CD14-positive monocyte (primary cell): ENCODE data around the gene COL2A1. TPM values are rescaled to one million over a fixed set of nuclear protein-coding genes. Genes with fewer than 3 reads are reported as not detected.

ENCODE experiments used
- DNase-seq, 3 donors: peaks; one replicate each; pipeline ENCODE4 v3.0.0-alpha.2; 2011 to 2022
- H2AFZ ChIP-seq: 2 replicates; pipeline ENCODE4 v1.6.0; 2012; ENCODE audit warnings: mild to moderate bottlenecking, low read depth, low read length, inconsistent platforms; ENCODE audit not compliant: insufficient read depth, poor library complexity, severe bottlenecking
- H3K27ac ChIP-seq, 2 donors: 1 replicate in 1 of 2; 2 replicates in 1 of 2; pipeline ENCODE4 v1.5.1; 2012 to 2013; ENCODE audit warnings: low read length in 2 of 2, control low read depth in 1 of 2, inconsistent platforms in 1 of 2, low read depth in 1 of 2, mild to moderate bottlenecking in 1 of 2
- H3K27me3 ChIP-seq, 2 donors: one replicate each; pipeline versions ENCODE4 v1.6.0 to v1.6.1; 2011 to 2013; ENCODE audit warnings: low read length in 2 of 2; ENCODE audit not compliant: control insufficient read depth in 2 of 2, insufficient read depth in 2 of 2
- H3K36me3 ChIP-seq, 2 donors: replicated peaks in 1 of 2; 1 replicate in 1 of 2; 2 replicates in 1 of 2; pipeline versions ENCODE4 v1.5.1 to v1.6.1; 2012 to 2013; ENCODE audit warnings: low read length in 2 of 2, control low read depth in 1 of 2, inconsistent platforms in 1 of 2, mild to moderate bottlenecking in 1 of 2; ENCODE audit not compliant: insufficient read depth in 2 of 2, control insufficient read depth in 1 of 2
- H3K4me1 ChIP-seq, 2 donors: 1 replicate in 1 of 2; 2 replicates in 1 of 2; pipeline versions ENCODE4 v1.5.1 to v1.6.1; 2012 to 2013; ENCODE audit warnings: low read length in 2 of 2, control low read depth in 1 of 2, inconsistent platforms in 1 of 2, mild to moderate bottlenecking in 1 of 2, moderate library complexity in 1 of 2; ENCODE audit not compliant: insufficient read depth in 2 of 2, control insufficient read depth in 1 of 2
- H3K4me2 ChIP-seq: replicated peaks from 2 replicates; pipeline ENCODE3; 2012; ENCODE audit warnings: low read length, moderate library complexity, mild to moderate bottlenecking; ENCODE audit not compliant: poor library complexity, severe bottlenecking; ENCODE audit errors: extremely low read depth
- H3K4me3 ChIP-seq, 3 experiments: fragments of 200-600 bp in 1 of 3; sonication (generic) in 1 of 3; replicated peaks in 1 of 3; 1 replicate in 2 of 3; 2 replicates in 1 of 3; pipeline ENCODE4 v1.5.1; 2011 to 2013; ENCODE audit warnings: low read length in 3 of 3, mild to moderate bottlenecking in 3 of 3, control low read depth in 2 of 3, low read depth in 2 of 3, inconsistent platforms in 1 of 3, moderate library complexity in 1 of 3
- H3K79me2 ChIP-seq: 2 replicates; pipeline ENCODE4 v1.6.0; 2012; ENCODE audit warnings: mild to moderate bottlenecking, control low read depth, inconsistent platforms, low read length, moderate library complexity; ENCODE audit not compliant: insufficient read depth
- H3K9ac ChIP-seq: 2 replicates; pipeline ENCODE4 v1.6.0; 2017; ENCODE audit warnings: low read length, mild to moderate bottlenecking; ENCODE audit not compliant: insufficient read depth, poor library complexity, severe bottlenecking
- H3K9me3 ChIP-seq, 2 donors: replicated peaks in 1 of 2; 1 replicate in 1 of 2; 2 replicates in 1 of 2; pipeline versions ENCODE4 v1.5.1 to v1.6.1; 2012 to 2013; ENCODE audit warnings: low read length in 2 of 2, control low read depth in 1 of 2; ENCODE audit not compliant: control insufficient read depth in 1 of 2, insufficient read depth in 1 of 2
- H4K20me1 ChIP-seq: 2 replicates; pipeline ENCODE4 v1.6.0; 2012; ENCODE audit warnings: mild to moderate bottlenecking, low read length, control low read depth, moderate library complexity; ENCODE audit not compliant: insufficient read depth
- H3K27ac Mint-ChIP-seq, 7 donors: one replicate each; pipeline ENCODE4 v1.8.0; 2020; ENCODE audit warnings: mild to moderate bottlenecking in 7 of 7, mixed read lengths in 7 of 7, moderate library complexity in 6 of 7, inconsistent platforms in 2 of 7
- H3K27me3 Mint-ChIP-seq, 3 donors: one replicate each; pipeline ENCODE4 v1.8.0; 2021 to 2022; ENCODE audit warnings: low read depth in 3 of 3, mild to moderate bottlenecking in 3 of 3, mixed read lengths in 3 of 3, moderate library complexity in 3 of 3, inconsistent platforms in 1 of 3
- H3K36me3 Mint-ChIP-seq, 2 donors: one replicate each; pipeline ENCODE4 v1.8.0; 2020; ENCODE audit warnings: mixed read lengths in 2 of 2, inconsistent platforms in 1 of 2, mild to moderate bottlenecking in 1 of 2
- H3K4me1 Mint-ChIP-seq: one replicate; pipeline ENCODE4 v1.8.0; 2020; ENCODE audit warnings: mild to moderate bottlenecking, mixed read lengths
- H3K4me3 Mint-ChIP-seq, 2 donors: one replicate each; pipeline ENCODE4 v1.8.0; 2020; ENCODE audit warnings: mild to moderate bottlenecking in 2 of 2, mixed read lengths in 2 of 2, moderate library complexity in 1 of 2
- H3K9me3 Mint-ChIP-seq, 7 donors: one replicate each; pipeline ENCODE4 v1.8.0; 2020 to 2022; ENCODE audit warnings: mixed read lengths in 7 of 7, mild to moderate bottlenecking in 6 of 7, moderate library complexity in 6 of 7, inconsistent platforms in 2 of 7
- WGBS: methylation state at CpG from one replicate; pipeline ENCODE4 v1.1.5; 2013; ENCODE audit warnings: missing lambda C conversion rate; ENCODE audit not compliant: insufficient coverage; 5-methylcytosine and 5-hydroxymethylcytosine counted together
- intact Hi-C, 2 donors: fragments of 100-400 bp; cut with micrococcal nuclease; formaldehyde crosslinking; loops; one replicate each; pipeline versions ENCODE4 v1.15.0 to v1.15.1; 2023
- polyA plus RNA-seq, 3 donors: library from polyadenylated mRNA; depleted of rRNA in 1 of 3; unstranded in 2 of 3; stranded (reverse) in 1 of 3; fragments of 300-500 nt in 2 of 3; fragments of >200 nt in 1 of 3; fragmentation: Illumina TruSeq in 2 of 3; gene quantifications; 1 replicate in 2 of 3; 2 replicates in 1 of 3; pipeline ENCODE4 v1.2.3, GENCODE V29; 2012 to 2021
- TF ChIP-seq, protein P1 (sequence below): fragments of 200-600 bp; IDR thresholded peaks from one replicate; pipeline ENCODE4 v1.8.0; 2022; ENCODE audit warnings: antibody characterized with exemption, mild to moderate bottlenecking

The COL2A1 gene
- polyA plus RNA-seq, 3 donors = not detected

DNA sequence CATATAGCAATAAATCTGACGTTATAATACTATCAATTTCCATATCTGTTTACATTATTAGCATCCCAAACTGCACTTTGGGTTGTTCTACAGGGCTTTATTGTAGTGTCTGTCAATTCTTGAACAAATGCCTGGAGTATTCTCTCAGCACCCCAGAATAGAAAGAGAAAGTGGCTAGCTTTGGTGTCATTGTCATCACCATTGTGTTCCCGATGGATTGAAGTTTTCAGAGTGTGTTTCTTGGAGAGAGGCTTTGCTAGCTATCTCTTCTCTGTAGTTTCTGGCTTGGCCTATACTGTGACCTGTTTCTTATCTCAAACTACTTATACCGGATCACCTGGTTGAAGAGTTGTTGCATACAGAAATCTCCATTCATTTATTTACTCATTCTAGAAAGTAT lies 34.4 kb downstream of the COL2A1 start:
- no peak overlapping the region for H3K4me3 Mint-ChIP-seq
- Histone ChIP-seq H3K9me3 (no peaks in the 10 kb centered on the region), H3K4me2 (no peak overlapping the region), H3K36me3 (peaks cover 3 to 43% of the 10 kb centered on the region in 2 donors), H3K9ac (no peak overlapping the region), H3K79me2 (no peaks in the 10 kb centered on the region), H3K4me1 (no peaks in the 10 kb centered on the region), H3K27ac (no peak overlapping the region), H2AFZ (no peak overlapping the region), H3K4me3 (no peak overlapping the region), H4K20me1 (no peaks in the 10 kb centered on the region), H3K27me3 (no peaks in the 10 kb centered on the region)
- H3K9me3 Mint-ChIP-seq = no peaks in the 10 kb centered on the region
- DNase-seq = no peak
- TF ChIP-seq, protein P1, sequence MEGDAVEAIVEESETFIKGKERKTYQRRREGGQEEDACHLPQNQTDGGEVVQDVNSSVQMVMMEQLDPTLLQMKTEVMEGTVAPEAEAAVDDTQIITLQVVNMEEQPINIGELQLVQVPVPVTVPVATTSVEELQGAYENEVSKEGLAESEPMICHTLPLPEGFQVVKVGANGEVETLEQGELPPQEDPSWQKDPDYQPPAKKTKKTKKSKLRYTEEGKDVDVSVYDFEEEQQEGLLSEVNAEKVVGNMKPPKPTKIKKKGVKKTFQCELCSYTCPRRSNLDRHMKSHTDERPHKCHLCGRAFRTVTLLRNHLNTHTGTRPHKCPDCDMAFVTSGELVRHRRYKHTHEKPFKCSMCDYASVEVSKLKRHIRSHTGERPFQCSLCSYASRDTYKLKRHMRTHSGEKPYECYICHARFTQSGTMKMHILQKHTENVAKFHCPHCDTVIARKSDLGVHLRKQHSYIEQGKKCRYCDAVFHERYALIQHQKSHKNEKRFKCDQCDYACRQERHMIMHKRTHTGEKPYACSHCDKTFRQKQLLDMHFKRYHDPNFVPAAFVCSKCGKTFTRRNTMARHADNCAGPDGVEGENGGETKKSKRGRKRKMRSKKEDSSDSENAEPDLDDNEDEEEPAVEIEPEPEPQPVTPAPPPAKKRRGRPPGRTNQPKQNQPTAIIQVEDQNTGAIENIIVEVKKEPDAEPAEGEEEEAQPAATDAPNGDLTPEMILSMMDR = no peak
- no peak overlapping the region for H3K27ac Mint-ChIP-seq
- H3K27me3 Mint-ChIP-seq = peaks cover 2 to 4% (median 2%) of the 10 kb centered on the region in 3 donors
- peaks cover 10 to 27% of the 10 kb centered on the region in 2 donors for H3K36me3 Mint-ChIP-seq
- WGBS = no CpG with 5 or more reads among the region's 3 CpGs
- intact Hi-C loops = loop anchor here in 1 of 2 donors (10.0 kb wide), 1 partner anchor 185 kb away; the partner anchor contains the start of gene ASB8
- H3K4me1 Mint-ChIP-seq = peaks cover 5% of the 10 kb centered on the region

DNA sequence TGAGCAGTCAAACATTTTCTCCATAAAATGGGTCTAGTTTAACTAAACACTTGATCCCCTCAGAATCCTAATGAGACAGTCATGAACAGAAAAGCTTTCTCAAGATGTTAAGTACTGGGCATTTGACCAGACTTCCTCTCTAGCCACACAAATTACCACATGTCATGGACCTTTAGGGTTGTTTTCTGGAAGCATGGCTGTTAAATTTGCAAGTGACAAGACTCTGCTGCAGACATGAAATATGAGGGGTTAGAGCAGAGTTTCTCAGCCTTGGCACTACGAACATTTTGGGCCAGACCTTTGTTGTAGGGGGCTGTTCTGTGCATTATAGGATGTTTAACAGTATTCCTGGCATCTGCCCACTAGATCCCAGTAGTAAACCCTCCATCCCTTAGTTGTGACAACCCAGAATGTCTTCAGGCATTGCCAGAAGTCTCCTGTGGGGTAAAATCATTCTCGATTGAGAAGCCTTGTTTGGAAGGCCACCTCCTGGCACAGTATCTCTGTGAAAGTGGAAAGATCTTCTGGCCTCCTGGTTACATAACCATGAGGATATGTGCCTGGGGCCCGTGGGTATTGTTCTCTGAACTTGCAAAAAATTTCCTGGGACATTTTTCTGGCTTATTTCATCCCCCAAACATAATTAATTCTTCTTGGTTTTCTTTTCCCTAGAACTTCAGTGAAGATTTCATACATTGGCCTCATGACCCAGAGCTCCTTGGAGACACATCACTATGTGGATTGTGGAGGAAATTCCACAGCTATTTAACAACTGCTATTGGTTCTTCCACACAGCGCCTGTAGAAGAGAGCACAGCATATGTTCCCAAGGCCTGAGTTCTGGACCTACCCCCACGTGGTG lies 36.6 kb downstream of the COL2A1 start:
- Histone ChIP-seq H3K36me3 (peaks cover 3 to 43% of the 10 kb centered on the region in 2 donors), H3K4me2 (no peak overlapping the region), H3K79me2 (peaks cover 9% of the 10 kb centered on the region), H3K9ac (no peak overlapping the region), H3K27me3 (peaks cover under 1 to 2% of the 10 kb centered on the region in 2 donors), H3K9me3 (no peaks in the 10 kb centered on the region), H3K4me1 (peaks cover 10 to 16% of the 10 kb centered on the region in 2 donors), H4K20me1 (no peaks in the 10 kb centered on the region), H3K4me3 (no peak overlapping the region), H3K27ac (no peak overlapping the region), H2AFZ (no peak overlapping the region)
- Mint-ChIP-seq H3K27ac (peak overlapping the region in 1 of 7 donors; percentile 0), H3K36me3 (peaks cover 10 to 27% of the 10 kb centered on the region in 2 donors), H3K4me1 (peaks cover 20% of the 10 kb centered on the region), H3K9me3 (no peaks in the 10 kb centered on the region), H3K27me3 (peaks cover under 1 to 8% (median 2%) of the 10 kb centered on the region in 3 donors), H3K4me3 (no peak overlapping the region)
- no peak for DNase-seq
- no CpG with 5 or more reads among the region's 5 CpGs for WGBS
- TF ChIP-seq, protein P1 = no peak
- intact Hi-C loops = loop anchor here in 1 of 2 donors (10.0 kb wide), 1 partner anchor 187 kb away; the partner anchor contains the start of gene ASB8
